Measurements from ENCODE around the gene MAP4K5.
A peak's percentile ranks its signal among the peaks of the same experiment; 100 is the strongest.

The MAP4K5 gene

GRCh38 chr14:50532502-50533240 lies at the start of gene MAP4K5:
Gene MAP4K5, minus strand, starts transcription at chr14:50532569. Its CDS starts 520 bp downstream, at chr14:50532049.
- Histone ChIP-seq H3K27ac (ENCODE audit: low read length) (peak within 1 kb of the TSS; percentile 44; the same call in 1 of the 2 replicates), H3K9ac (ENCODE audit: low read length) (peak within 1 kb of the TSS; percentile 72; the same call in 1 of the 2 replicates), H3K4me2 (ENCODE audit: low read depth, low read length) (peak within 1 kb of the TSS; percentile 77), H3K9me3 (replicated peaks; ENCODE audit: insufficient read depth, low read length) (no peaks in the 10 kb centered on the region), H3F3A (ENCODE audit: insufficient read depth, low read length) (peaks cover 10% of the 10 kb centered on the region; the same call in 1 of the 2 replicates), H2AFZ (ENCODE audit: low read length) (peak within 1 kb of the TSS; percentile 95), H3K4me1 (ENCODE audit: low read length) (0 out of 2 replicates have a peak, but pooled peaks cover 4% of the 10 kb centered on the region), H3K27me3 (replicated peaks; ENCODE audit: insufficient read depth, low read length) (no peaks in the 10 kb centered on the region), H3K9me2 (replicated peaks; ENCODE audit: insufficient read depth, low read length) (no peaks in the 10 kb centered on the region), H3K4me3 (ENCODE audit: low read length) (peak within 1 kb of the TSS; percentile 77), H4K20me1 (ENCODE audit: insufficient read depth, low read length) (no peaks in the 10 kb centered on the region; the same call in 1 of the 2 replicates), H3K36me3 (replicated peaks; ENCODE audit: insufficient read depth, low read length) (no peaks in the 10 kb centered on the region), H3K79me2 (ENCODE audit: low read length) (peaks cover 41% of the 10 kb centered on the region)
- DNase-seq, result peak; percentile 80
- no peak for TF ChIP-seq EZH2phosphoT487 (IDR thresholded peaks at IDR 0.05; ENCODE audit: low read length)
- TF ChIP-seq, protein P1, sequence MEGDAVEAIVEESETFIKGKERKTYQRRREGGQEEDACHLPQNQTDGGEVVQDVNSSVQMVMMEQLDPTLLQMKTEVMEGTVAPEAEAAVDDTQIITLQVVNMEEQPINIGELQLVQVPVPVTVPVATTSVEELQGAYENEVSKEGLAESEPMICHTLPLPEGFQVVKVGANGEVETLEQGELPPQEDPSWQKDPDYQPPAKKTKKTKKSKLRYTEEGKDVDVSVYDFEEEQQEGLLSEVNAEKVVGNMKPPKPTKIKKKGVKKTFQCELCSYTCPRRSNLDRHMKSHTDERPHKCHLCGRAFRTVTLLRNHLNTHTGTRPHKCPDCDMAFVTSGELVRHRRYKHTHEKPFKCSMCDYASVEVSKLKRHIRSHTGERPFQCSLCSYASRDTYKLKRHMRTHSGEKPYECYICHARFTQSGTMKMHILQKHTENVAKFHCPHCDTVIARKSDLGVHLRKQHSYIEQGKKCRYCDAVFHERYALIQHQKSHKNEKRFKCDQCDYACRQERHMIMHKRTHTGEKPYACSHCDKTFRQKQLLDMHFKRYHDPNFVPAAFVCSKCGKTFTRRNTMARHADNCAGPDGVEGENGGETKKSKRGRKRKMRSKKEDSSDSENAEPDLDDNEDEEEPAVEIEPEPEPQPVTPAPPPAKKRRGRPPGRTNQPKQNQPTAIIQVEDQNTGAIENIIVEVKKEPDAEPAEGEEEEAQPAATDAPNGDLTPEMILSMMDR (IDR thresholded peaks at IDR 0.05; ENCODE audit: low read length), result peak; percentile 59

DNA sequence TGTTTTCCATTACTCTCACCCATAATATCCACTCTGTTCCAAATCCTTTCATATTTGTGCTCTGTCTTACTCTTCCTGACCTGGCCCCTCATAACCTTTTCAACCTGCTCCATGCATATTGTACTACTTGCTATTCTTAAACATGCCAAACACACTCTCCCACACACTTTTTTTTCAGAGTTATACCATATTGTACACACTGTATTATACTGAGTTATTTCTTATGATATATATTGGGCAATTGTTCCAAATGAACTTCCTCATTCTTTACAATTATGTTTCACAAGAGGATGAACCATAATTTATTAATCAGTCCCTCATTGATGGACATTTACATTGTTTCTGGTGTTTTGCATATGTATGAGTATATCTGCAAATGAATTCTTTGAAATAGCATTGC lies 46.1 kb upstream of the MAP4K5 start:
- Histone ChIP-seq H3K9me3 (replicated peaks; ENCODE audit: insufficient read depth, low read length) (no peaks in the 10 kb centered on the region), H3K4me2 (ENCODE audit: low read depth, low read length) (no peak overlapping the region), H3K27me3 (replicated peaks; ENCODE audit: insufficient read depth, low read length) (no peaks in the 10 kb centered on the region), H3F3A (ENCODE audit: insufficient read depth, low read length) (no peaks in the 10 kb centered on the region), H3K36me3 (replicated peaks; ENCODE audit: insufficient read depth, low read length) (no peaks in the 10 kb centered on the region), H4K20me1 (ENCODE audit: insufficient read depth, low read length) (no peaks in the 10 kb centered on the region), H2AFZ (ENCODE audit: low read length) (no peak overlapping the region), H3K9me2 (replicated peaks; ENCODE audit: insufficient read depth, low read length) (no peaks in the 10 kb centered on the region), H3K27ac (ENCODE audit: low read length) (no peak overlapping the region), H3K4me3 (ENCODE audit: low read length) (no peak overlapping the region), H3K79me2 (ENCODE audit: low read length) (no peaks in the 10 kb centered on the region), H3K4me1 (ENCODE audit: low read length) (no peaks in the 10 kb centered on the region), H3K9ac (ENCODE audit: low read length) (no peak overlapping the region)
- no peak for DNase-seq
- TF ChIP-seq, protein P1 (IDR thresholded peaks at IDR 0.05; ENCODE audit: low read length), result no peak
- no peak for TF ChIP-seq EZH2 (optimal IDR thresholded peaks at IDR 0.05; ENCODE audit: low read depth, low read length)
- no peak for TF ChIP-seq EZH2phosphoT487 (IDR thresholded peaks at IDR 0.05; ENCODE audit: low read length)

DNA sequence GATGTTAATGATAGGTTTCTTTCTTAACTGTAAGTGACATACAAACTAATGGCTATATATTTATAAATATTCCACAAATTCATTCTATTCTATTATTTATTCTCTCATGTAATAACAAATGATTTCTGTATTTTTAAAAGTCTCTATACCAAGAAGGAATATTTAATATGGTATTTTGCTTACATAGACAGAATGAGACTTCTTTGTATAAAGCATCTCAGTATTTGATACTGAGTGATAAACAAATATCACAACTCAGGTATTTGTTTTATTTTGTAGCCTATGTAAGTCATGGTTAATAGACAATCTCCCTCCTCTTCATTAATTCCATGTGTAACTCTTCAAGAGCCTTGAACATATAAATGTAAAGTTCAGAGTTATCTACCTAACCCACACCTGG lies 45.6 kb upstream of the MAP4K5 start:
- Histone ChIP-seq H3K36me3 (replicated peaks; ENCODE audit: insufficient read depth, low read length) (no peaks in the 10 kb centered on the region), H3K79me2 (ENCODE audit: low read length) (no peaks in the 10 kb centered on the region), H4K20me1 (ENCODE audit: insufficient read depth, low read length) (no peaks in the 10 kb centered on the region), H3K9ac (ENCODE audit: low read length) (no peak overlapping the region), H3K4me3 (ENCODE audit: low read length) (no peak overlapping the region), H3F3A (ENCODE audit: insufficient read depth, low read length) (no peaks in the 10 kb centered on the region), H3K27ac (ENCODE audit: low read length) (no peak overlapping the region), H3K9me3 (replicated peaks; ENCODE audit: insufficient read depth, low read length) (no peaks in the 10 kb centered on the region), H3K4me1 (ENCODE audit: low read length) (no peaks in the 10 kb centered on the region), H3K4me2 (ENCODE audit: low read depth, low read length) (no peak overlapping the region), H3K9me2 (replicated peaks; ENCODE audit: insufficient read depth, low read length) (no peaks in the 10 kb centered on the region), H3K27me3 (replicated peaks; ENCODE audit: insufficient read depth, low read length) (no peaks in the 10 kb centered on the region), H2AFZ (ENCODE audit: low read length) (no peak overlapping the region)
- TF ChIP-seq, protein P1 (IDR thresholded peaks at IDR 0.05; ENCODE audit: low read length), result no peak
- no peak for TF ChIP-seq EZH2phosphoT487 (IDR thresholded peaks at IDR 0.05; ENCODE audit: low read length)
- no peak for TF ChIP-seq EZH2 (optimal IDR thresholded peaks at IDR 0.05; ENCODE audit: low read depth, low read length)
- no peak for DNase-seq
